GM19240 (cell line): ENCODE measurements around the gene BANF2.

Source experiments
- DNase-seq: peaks from one replicate; pipeline ENCODE4 v3.0.0; 2011; ENCODE audit warnings: low spot score; ENCODE audit not compliant: insufficient read length

The BANF2 gene

DNA sequence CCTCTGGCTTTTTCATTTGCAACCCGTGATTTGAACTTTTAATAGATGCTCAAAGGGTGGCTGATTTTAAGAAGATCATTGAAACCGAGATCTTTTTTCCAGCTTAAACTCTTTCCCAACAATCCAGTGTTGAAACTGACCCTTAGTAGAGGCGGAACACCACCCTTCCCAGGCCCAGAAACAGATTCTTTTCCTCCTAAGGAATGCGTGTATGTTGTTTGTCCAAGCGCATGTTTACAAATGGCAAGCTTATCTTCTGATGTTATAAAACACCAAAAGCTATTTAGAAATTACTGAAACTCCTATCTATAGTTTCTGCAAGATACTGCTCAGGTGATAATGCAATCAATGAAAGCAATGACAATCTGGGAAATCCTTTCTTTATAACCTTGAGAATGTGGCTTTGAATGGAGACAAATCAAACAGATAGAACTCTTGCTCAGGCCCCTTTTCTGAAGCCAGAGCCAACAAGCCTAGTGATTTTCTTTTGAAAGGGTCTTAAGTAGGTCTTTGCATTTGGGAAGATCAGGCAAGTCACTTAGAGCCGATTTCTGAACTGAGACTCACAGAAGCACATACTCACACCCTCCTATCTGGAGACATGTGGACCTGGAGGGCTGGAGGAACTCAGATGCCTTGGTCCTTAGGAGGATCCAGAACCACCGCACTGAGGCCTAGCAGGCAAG lies 9.1 kb downstream of the BANF2 start:
- DNase-seq = no peak

DNA sequence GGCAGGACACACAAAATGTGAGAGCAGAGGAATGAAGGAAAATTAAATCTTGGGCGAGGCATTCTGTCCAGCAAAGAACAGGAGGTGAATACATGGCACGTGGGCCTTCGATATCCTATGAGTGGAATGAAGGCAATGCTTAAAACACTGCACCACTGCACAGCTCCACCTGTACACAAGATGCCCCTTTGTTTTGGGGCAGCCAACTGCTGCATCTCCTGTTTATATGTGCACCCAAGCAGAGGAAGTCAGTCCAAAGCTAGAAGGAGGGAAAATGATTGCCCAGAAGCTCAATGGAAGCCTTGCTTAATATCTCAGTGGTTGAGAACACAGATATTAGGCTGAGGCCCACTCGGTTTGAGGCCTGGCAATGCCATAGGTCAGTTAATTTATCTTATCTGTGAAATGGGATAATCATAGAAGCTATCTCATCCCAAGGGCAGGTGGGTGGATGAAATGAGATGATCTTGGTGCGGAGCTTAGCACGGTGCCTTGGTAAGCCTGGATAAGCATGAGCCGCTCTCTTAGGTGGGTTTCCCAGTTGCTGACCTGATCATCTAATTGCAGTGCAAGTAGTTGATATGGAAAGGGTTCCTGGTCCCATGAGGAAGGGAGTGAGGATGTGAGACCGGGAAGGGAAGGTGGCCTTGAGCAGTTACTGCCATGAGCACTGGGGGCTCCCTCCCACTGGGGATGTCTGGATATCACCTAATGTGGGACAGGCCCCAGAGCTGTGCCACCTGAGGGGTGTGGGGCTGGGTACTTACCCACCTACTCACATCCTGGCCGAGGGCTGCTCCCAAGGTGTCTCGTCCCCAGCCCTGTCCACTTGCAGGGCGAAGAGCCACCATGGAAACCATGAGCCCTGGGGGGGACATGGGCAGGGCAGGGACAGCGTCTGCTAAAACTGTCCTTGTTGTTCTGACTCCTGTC lies 9.9 kb downstream of the BANF2 start:
- DNase-seq = no peak

DNA sequence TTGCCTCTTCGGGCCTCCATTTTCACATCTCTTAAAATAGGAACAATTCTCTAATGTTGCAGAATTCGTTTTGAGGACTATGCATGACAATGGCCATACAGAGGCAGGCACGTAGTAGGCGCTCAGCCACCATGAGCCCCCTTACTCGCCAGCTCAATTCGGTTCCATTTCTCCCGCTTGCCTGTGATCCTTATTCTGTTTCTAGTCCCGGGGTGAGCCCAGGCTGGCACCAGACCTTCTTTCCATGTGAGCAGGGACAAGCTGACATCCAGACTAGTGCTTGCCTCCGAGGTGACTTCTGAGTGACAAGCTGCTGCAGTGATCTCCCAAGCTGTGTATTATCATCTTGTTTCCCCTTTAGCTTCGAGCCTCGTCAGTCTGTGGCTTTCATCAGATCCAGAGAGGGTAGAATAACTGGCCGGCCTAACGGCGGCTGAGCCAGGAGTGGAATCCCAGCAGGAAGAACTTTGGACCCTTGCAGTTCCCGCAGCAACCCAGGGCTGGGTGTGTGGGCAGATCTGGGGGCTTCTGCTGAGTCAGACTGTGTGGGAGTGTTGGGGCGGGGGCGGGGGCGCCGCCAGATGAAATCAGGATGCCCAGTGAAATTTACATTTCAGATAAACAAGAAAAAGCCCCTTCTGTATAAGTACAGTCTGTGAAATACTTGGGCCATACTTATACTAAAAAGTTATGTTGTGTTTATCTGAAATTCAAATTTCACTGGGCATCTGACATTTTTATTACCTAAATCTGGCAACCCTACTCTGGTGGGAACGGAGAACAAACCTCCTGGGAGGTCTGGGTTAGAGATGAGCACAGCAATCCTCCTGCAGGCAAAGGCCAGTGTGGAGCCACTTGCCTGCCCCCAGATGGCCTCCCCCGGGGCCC lies 10.9 kb downstream of the BANF2 start:
- DNase-seq = no peak

DNA sequence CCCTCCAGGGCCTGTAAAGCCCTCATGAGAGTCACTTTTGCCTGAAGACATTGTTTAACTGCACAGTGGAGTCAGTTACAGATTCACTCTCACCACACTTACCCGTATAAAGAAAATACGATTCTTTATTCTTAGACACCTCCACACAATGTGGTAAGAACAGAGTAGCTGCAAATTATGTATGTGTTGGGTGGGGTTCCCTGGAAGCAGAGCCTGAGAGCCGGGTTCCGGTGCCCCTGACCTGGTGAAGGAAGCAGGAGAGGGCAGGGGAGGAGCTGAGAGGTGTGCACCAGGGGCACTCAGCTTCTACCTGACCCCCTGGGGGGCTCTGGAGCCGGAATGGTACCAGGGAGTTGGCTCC lies 11.5 kb downstream of the BANF2 start:
- DNase-seq = no peak

DNA sequence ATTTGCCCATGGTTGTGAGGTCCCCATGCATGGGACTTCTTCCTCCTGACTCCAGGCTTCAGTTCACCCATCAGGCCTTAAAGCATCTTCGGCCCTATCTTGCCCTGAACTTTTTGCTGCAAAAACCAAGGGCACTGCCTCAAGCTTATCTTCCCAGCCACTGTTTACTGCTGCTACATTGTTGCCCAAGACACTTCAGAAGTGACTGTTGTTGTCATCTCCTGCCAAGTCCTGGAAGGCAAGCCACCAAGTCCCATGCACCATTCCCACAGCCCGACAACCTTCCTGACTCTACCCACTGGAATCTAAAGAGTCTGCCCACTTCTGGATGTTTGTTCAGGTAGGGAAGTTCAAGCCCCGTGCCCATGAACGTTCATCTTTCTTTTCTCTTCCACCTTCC lies 12.4 kb downstream of the BANF2 start:
- no peak for DNase-seq

DNA sequence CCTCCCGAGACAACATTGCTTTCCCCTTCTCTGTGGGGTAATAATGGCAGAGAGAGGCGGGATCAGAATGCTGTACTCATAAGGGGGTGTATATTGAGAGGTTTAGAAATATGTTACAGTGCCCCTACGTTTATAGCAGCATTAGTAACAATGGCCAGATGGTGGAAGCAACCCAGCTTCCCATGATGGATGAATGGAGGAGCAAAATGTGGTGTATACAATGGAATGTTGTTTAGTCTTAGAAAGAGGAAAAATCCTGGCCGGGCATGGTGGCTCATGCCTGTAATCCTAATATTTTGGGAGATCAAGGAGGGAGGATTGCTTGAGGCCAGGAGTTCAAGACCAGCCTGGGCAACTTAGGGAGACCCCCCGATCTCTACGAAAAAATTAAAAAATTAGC lies 12.9 kb downstream of the BANF2 start:
- no peak for DNase-seq

DNA sequence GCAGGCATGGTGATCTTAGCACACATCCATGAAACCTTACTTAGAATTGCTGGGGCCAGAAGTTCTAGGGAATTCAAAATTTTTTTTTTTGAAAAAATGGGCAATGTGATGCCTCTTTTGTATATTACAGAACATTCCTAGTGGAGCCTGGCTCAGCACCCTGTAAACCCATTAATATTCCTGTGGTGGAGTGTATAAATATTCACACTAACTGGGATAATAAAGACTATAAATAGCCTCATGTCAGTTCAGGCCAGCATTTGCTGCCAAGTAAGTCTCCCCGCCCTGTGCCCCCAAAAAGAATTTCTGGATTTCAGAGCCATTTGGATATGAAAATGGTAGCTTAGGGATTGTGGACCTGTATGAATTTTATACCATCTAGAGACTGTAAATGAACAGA lies 14.8 kb downstream of the BANF2 start:
- DNase-seq = no peak

DNA sequence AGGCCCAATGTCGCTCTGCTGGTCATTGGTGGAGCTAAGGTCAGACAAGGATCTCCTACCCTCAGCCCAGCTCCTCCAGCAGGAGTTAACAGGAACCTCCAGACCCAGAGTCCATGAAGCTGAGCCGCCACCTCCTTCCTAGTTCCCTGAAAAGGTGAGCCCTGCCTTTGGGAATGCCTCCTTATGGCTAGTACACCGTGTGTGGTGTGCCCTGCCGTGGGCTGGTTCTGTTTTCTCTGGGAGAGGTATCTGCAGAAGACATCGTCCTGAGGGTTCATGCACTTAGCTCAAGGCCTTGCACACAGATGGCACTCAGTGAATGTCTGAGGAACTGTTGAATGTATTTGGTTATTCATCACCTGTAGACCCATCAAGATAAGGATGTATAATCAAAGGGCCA lies 15.3 kb downstream of the BANF2 start:
- DNase-seq = no peak

DNA sequence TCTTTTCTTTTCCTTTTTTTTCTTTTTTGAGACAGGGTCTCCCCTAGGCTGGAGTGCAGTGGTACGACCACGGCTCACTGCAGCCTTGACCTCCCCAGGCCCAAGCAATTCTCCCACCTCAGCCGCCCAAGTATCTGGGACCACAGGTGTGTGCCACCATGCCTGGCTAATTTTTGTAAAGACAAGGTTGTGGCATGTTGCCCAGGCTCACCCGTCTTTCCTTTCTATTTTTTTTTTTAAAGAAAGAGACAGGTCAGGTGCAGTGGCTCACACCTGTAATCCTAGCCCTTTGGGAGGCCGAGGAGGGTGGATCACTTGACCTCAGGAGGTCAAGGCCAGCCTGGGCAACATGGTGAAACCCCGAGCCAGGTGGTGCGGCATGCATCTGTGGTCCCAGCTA lies 16.6 kb downstream of the BANF2 start:
- no peak for DNase-seq

DNA sequence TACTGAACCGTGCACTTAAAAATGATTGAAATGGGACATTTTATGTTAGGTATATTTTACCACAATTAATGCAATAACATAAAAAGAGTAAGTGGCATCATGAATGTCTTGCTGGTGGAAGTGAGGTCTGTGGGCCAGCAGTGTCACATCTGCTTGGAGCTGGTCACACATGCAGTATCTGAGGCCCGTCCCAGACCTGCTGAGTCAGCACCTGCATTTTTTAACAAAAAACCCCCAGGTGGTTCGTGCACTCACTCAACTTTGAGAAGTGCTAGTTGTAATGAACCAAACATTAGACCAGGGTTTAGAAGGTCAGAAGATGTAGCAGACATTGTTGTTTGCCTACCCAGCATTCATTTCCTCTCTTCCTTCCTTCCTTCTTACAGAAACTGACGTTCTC lies 21.0 kb downstream of the BANF2 start:
- no peak for DNase-seq

DNA sequence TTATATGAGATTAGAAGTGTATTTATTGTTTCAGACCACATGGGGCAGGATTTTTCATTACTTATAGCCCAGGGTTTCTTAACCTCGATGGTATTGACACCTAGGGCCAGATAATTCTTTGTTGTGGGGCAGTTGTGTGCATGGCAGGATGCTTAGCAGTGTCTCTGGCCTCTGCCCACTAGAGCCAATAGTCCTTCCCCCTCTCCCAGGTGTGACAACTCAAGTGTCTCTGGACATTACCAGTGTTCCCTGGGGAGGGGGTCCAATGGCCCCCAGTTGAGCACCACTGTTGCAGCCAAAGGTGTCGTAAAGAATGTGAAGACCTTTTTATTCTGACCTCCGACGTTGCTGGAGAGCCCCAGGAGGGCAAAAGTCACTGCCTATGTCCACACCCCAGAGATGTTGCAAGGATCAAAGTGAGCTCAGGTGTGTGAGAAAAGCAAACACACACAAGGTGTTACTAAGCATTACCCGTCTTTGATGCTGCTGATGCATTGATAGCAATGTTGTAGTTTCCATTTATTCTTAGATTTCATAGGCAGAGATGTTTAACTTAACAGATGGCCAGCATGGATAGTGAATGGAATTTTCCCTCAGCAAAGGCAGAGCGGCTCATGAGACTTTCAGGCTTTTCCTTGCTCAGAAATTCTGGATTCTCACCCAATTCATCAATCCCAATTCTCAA lies 22.2 kb downstream of the BANF2 start:
- DNase-seq = no peak

DNA sequence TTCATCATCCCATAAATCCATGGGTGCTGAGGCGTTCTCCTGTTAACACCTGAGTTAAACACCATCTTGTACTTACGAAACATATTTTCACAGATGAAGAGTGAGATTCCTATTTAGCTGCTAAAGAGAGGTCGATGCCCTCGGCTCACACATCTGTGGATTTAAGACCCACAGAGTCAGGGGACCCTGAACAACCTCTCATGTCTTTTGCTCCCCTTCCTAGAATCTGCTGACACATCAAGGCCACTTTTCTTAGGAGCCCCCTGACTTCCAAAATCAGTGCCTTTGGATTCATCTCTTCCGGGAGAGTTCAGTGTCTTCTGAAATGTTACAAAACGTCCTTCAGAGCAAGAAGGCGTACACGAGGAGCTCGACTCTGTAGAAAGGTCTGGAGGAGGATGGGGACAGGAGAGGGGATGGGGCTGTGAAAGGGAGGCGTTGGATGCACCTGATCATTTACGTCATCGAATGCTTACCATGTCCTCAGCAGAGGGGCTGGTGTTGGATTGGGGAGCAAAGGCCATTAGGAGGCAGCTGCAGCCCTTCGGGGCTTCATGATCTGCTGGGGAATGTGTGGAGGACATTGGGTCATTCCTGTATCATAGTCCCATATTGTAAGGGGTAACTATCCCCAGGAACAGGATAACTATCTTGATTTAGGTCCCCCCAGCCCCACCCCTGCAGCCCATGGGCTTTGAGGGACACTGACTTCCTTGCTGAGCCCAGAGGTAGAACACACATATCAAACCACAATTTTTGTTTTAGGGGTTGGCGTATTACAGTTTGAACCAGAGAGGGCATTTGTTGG lies 22.9 kb downstream of the BANF2 start:
- DNase-seq = no peak

DNA sequence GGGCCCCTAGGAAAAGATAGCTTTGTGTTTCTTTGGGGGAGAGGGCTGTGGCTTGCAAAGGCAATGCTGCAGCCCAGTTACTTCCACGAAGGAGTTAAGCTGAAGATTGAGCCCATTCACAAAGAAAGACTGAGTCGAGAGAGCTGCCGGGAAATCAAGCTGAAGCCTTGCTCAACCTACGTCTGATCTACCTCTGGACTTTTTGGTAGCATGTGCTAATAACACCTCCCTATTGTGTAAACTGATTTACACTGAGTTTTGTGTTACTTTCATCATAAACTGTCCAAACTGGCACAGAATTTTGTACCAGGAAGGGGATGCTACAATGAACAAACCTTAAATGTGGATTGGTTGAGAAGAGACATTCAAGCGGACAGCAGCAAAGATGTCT lies 23.5 kb downstream of the BANF2 start:
- no peak for DNase-seq

DNA sequence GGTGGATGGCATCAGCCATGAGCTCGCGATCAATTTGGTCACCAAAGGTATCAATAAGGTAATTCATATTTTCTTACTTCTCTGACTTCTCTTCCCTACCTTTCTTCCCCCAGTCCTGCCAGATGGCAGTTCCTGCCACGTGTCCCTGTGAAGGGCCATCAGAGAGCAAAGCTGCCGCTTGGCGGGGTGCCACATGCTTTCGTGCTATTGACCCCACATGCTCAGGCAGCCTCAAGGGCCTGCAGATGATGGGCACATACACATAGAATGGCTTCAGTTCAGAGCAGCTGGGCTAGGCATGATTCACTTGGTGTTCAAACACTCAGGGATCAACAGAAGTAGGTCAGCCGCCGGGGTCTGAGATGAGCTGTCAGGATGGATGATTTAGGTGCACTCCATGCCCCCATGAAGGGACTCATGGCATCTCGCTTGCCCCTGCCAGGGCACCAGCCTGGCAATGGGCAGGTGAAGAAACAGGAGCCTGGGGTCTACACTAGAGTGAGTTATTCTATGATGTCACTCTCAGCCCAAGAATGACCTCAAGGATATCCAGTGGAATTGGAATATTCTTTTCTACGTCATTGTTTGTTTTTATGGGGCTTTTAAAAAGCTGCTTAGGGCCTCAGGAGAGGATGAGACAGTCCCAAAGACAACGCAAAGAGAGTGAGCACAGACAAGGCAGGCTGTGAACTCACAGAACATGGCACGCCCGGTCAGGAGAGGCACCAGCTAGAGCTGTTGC lies 25.5 kb downstream of the BANF2 start:
- DNase-seq = no peak

DNA sequence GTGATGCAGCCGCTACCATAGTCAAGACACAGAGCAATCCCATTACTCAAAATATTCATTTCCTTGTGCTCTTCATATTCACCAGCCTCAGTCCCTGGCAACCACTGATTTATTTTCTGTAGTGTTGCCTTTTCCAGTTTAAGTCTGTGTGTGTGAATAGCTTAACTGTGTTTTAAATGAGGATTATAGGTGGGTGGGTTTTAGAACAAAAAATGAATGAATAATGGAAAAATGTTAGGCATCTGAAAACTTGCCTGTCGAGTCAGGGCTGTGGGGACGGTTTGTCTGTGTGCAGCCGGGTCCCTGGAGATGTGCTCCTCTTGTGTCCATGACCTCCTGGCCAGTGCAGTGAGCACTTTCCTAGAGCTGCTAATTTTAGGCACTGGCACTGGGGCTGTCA lies 27.1 kb downstream of the BANF2 start:
- no peak for DNase-seq

DNA sequence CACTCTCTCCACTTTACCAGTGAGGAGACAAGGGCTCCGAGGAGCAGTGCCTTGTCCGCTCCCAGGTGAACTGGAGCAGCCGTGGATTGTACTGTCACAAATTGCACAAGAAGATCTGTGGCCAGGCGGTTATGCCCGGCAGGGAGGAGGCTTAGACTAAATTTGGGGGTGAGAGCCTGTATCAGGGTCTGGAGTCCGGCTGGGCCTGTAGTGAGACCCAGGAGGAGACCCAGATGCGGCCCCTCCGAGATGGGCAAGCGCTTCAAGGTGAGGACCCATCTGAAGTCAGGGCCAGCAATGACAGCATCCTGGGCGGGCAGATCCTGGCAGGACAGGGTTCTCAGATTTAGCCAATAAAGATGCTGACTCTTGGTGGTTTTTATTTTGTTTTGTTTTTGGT lies 27.6 kb downstream of the BANF2 start:
- DNase-seq = no peak

DNA sequence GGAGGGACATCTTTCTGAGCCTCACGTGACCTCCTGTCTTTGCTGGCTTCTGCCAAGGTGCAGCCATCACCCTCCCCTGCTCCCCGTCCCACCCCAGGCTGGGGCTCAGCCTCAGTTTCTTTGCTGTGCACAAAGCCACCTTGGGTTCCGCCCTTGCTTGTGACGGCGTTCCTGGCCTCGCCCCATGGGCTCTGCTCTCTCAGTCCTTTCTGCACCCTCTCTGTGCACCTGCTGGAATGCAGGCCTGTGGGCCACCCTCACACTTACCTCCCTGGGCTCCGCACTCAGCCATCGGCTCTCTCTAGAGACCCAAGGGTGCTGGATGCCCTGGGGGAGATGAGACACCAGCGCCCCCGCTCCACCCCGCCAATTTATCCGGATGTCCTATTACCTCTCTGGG lies 28.3 kb downstream of the BANF2 start:
- no peak for DNase-seq

DNA sequence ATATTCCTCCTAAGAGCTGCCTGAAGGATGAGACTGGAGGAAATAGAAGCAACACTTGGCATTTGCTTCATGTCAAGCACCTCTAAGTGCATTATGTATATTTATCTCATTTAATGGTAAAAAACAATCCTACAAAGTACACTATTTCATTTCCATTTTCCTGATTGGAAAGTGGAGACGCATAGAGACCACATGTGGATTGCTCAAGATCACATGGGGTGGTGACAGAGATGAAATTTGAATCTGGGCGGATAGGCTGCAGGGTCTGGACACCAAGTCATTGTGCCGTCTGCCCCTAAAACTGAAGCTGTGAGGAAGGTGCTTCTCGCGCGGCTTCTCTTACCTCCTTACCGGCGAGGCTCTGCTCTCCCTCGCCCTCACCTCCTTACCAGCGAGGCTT lies 30.3 kb downstream of the BANF2 start:
- DNase-seq = no peak

DNA sequence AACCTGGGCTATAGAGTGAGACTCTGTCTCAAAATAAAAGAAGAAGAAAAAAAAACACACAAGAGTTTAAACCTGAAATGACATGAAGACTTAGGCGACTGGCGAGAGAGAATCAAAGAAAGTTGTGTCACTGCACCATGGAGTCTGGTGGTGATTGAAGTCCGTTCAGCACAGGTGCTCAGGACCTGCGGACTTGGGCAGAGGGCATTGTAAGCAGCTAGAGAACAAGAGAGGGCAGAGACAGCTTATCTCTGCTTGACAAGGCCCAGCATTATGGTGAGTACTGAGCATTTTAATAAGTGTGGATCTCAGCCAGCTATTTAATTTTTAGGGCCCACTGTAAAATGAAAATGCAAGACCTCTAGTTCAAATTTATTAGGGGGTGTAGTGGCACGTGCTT lies 31.5 kb downstream of the BANF2 start:
- DNase-seq = no peak
